Stimulated activated CD8-positive, alpha-beta memory T cell treated with anti-CD3 and anti-CD28 coated beads, Interleukin-15, amount 100 ng/mL, for 1 hour (primary cell): ENCODE measurements around the gene CSNK2A2.

ENCODE experiments used
- DNase-seq: peaks from one replicate; pipeline ENCODE4 v3.0.0-alpha.2; 2020; ENCODE audit warnings: low read depth

Gene CSNK2A2

GRCh38 chr16:58198022-58198683 lies at the start of gene CSNK2A2:
CSNK2A2 (minus strand) TSS chr16:58198106; CDS start chr16:58197736, 370 bp downstream.
- peak; percentile 24 for DNase-seq

GRCh38 chr16:58243528-58244004 lies 45.7 kb upstream of the CSNK2A2 start:
- no peak for DNase-seq

DNA sequence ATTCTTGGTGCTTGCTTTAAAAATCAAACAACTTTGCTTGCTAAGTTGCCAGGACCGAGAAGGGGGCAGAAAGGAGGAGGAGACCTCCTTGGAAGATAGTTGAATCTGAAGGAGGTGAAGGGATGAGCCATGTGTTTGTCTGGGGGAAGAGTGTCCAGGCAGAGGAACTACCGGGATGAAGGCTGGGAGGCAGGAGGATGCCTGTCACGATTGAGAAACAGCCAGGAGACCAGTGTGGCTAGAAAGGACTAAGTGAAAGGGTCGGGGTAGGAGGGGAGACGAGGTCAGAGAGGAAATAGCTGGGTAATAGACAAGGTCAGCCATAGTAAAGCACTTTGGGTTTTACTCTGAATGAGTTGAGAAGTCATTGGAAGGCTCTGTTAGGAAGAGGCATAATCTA lies 38.9 kb upstream of the CSNK2A2 start:
- DNase-seq = no peak

DNA sequence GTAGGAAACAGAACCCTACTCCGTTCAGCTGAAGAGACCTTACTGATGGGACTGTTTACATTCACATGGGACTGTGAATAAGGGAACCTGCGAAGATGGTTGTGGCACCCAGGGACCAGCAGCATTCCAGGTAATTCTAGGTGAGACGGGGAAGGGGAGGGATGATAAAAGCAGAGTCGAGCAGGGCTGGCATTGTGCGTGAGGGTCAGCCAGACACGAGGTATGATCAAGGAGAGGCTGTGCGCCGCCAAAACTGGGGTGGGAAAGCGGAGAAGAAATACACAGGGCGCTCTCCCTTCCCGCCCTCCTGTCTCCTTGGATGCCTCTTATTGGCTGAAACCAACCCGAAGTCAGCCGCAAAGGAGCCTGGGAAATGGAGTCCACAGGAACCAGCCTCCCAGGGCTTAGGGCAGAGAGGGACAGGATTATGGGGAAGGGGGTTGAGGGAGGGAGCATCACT lies 38.4 kb upstream of the CSNK2A2 start:
- DNase-seq = peak; percentile 34

GRCh38 chr16:58235663-58236062 lies 37.8 kb upstream of the CSNK2A2 start:
- no peak for DNase-seq

DNA sequence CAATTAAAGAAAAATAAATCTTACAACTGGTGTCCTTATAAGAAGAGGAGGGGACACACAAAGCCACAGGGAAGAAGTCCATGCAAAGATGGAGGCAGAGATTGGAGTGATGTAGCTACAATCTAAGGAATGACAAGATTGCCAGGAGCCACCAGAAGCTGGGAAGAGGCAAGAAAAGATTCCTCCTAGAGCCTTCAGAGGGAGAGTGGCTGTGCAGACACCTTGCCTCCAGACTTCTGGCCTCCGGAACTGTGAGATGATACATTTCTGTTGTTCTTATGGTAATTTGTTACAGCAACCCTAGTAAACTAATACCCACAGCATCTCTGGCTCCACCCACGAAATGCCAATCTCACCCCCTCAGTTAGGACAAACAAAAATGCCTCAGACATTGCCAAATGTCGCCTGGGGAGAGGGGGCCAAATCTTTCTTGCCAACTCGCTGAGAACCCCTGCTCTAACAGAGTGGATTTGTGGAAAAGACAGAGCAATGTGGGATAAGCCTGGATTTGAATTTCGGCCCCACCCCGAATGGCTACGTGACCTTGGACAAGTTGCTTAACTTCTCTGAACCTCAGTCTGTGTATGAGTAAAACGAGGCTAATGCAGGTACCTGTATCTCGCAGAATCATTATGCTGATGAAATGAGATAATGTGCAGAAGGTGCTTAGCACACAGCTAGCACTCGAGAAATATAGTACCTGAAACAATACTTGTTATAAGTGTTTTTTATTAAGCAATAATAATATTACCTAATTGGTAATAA lies 37.1 kb upstream of the CSNK2A2 start:
- no peak for DNase-seq

DNA sequence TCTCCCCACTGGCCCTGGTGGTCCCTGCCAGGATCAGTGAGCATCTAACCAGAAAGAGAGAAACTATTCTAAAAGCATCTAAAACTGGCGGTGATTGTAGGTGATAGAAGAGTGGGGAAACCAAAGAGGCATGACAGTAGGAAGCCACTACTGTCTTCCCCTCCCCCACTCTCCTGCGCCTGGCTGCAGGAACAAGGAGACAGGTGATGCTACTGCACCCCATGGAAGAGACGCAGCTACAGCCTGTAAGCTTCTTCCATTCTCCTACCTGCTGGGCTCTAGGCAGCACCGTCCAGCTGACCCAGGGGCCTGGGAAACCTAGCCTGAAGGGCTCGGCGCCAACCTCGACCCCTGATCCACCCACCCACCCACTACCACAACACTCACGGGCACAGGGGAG lies 32.4 kb upstream of the CSNK2A2 start:
- DNase-seq = no peak

GRCh38 chr16:58226790-58227189 lies 28.9 kb upstream of the CSNK2A2 start:
- DNase-seq = no peak

DNA sequence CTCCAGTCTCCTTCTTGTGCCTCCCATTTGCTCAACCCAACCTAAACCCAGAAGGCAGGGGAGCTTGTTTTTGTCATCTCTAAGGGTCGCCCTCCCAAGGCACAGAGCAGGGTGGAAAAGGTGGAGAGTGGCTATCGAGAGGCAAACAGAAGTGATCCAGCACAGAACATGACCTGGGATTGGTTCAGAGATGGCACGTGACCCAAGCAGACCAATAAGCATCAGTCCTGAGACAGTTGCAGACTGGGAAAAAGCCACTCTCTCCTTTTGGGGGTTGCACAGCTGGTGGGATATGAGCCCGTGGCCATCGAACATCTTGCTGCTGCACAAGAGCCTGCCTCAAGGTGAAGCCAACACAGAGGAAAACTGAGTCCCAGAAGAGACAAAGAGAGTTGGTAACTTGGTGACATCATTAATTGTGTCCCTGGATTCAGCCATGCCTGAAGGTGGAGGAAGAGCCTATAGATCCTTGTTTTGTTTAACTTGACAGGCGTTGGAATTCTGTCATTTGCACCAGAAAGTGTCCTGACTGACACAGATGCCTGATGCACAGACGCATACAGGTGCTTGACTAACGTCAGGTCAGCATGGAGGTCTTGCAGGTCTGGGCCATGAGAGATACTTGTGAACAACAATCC lies 28.2 kb upstream of the CSNK2A2 start:
- no peak for DNase-seq

- no peak for DNase-seq
Observed at GRCh38 chr16:58222532-58223316, 24.8 kb upstream of the CSNK2A2 start.

DNA sequence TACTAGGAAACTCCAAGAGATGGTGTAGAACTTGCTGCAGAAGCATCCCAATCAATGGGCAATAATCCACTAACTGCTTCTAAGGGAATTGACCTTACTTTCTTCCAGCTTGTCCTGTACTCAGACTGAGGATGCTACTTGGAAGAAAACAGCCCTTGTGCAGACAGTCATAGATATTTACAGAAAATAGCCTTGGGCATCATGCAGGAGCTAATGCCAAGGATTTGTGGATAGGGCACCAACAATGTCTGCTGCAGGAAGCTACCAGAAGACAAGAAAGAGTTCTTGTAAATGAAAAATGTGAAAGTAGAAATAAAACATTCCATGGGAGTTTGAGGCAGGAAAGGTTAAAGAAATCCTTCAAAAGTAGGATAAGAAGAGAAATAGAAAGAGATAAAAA lies 21.5 kb upstream of the CSNK2A2 start:
- DNase-seq = no peak

DNA sequence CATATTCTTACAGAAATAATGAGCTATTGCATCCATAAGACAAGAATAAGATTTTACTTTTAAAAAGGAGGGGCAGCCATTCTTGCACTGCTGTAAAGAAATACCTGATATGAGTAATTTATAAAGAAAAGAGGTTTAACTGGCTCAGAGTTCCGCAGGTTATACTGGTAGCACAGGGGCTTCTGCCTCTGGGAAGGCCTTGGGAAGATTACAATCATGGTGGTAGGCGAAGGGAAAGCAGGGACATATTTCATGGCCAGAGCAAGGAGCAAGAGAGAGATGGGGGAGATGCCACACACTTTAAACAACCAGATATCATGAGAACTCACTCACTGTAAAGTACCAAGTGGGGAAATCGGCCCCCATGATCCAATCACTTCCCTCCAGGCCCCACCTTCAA lies 20.9 kb upstream of the CSNK2A2 start:
- no peak for DNase-seq

DNA sequence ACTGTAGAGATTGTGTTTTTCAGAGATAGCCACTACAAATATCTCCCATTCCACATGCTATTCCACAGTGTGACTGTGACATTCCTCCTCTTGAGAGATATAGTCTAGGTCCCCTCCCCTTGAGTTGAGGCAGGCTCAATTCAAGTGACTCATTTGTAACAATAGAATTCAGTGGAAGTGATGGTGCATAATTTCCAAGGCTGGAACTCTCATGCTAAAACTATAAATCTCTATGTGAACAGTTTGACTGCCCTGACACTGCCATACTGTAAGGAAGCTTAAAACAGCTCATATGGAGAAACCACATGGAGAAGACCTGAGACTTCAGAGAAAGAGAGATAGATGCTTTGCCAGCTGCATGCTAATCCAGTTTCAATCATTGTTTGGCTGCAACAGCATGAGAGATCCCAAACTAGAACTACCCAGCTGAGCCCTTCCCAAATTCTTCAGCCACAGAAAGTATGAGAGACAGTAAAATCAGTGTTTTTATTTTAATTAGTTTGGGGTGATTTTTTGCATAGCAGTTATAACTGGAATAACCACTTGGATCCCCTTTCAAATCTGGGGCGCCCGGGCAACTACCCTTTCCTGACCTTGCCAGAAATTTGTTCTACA lies 19.5 kb upstream of the CSNK2A2 start:
- no peak for DNase-seq

GRCh38 chr16:58212824-58213655 lies 15.1 kb upstream of the CSNK2A2 start:
- DNase-seq = no peak

DNA sequence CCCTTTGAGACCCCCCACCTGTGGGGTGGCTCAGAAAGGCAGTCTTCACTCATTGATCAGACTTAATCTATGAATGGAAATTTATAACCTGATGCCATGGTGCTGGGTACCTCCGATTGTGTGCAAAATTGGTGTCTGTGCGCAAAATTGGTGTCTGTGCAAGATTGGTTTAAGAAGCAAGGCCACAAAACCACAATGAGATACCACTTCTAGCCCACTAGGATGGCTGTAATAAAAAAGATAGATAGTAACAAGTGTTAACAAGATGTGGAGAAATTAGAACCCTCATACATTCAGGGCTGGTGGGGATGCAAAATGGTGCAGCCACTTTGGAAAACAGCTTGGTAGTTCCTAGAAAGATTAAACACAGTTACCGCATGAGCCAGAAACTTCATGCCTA lies 13.9 kb upstream of the CSNK2A2 start:
- DNase-seq = no peak

DNA sequence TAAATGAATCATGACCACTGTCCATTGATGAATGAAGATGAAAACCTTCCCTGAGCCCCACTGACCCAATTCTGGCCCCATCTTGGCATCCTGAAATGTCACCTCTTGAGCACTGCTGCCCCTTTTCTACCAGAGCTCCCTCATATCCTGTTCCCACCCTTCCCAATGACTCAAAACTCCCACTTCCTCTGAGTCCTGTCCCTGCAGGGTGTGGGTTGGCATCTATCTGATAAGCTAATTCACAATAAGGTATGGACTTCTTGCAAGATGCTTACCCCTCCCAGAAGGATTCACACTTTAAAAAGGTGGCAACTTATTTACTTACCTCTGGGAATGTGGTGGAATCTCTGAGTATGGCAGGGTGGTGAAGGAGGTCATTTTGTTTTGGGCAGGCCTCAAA lies 13.3 kb upstream of the CSNK2A2 start:
- no peak for DNase-seq

DNA sequence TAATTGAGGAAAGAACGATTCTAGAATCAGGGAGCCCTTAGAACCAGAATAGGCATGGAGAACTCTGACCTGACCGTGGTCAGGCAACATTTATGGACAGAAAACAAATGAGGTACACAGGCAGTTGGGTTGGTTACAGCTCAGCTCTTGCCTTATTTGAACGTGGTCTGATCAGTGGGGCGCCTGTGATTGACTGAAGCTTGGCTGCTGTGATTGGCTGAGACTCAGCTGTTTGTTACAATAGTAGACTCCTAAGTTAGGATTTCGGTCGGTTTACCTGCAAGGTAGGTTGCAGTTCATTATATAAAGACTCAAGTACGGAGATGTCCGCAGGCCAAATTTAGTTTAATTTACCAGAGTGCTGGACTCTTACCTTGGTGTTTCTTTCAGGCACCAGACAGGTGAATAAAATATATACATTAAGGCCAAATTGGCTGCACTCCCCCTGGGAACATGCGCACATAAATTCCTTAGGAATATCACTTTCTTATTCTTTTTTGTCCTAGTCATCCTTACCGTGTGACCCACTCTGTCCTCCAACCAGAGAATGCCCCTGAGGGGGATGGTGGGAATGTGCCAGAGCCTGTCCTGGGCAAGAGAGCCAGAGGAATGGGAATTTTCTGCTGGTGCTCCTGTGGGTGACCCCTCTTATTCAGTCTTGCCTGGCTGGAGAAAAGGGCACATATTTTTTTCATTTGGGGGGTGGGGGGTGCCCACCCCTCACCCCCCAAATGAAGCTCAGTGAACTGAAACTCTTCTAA lies 7.5 kb upstream of the CSNK2A2 start:
- DNase-seq = no peak

DNA sequence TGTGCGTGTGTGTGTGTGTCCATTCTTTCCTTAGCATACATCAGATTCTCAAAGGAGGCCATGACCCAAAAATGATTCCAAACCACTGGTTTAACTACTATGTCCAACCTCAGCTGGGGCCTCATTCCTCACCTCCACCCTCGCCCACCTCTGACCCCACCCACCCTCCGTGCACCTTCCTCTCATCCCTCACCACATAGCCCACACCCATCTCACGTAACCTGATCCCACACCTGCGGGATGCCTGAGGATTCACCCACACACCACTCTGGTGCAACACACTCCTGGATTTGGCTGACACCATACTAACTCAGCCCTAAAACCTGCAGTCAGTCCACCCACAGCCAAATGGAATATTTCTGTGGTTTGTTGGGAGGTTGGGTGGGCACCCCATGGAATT lies 3.3 kb upstream of the CSNK2A2 start:
- no peak for DNase-seq

GRCh38 chr16:58200004-58200797 lies 2.3 kb upstream of the CSNK2A2 start:
- DNase-seq = no peak
